SH-SY5Y (cell line): ENCODE results near the gene ARHGAP4.

Experiments used
- GATA2 ChIP-seq: IDR thresholded peaks from 2 replicates; pipeline ENCODE4 v1.6.1; 2011; ENCODE audit warnings: mild to moderate bottlenecking, low read depth, low read length
- GATA3 ChIP-seq: IDR thresholded peaks from 2 replicates; pipeline ENCODE4 v1.6.1; 2011; ENCODE audit warnings: low read depth, mild to moderate bottlenecking, low read length, moderate library complexity

GRCh38 chrX:153920546-153920945 lies 5.5 kb downstream of the ARHGAP4 start:
- TF ChIP-seq GATA2 (no peak), GATA3 (no peak)
